Stimulated activated CD4-positive, alpha-beta T cell treated with anti-CD3 and anti-CD28 coated beads, Interleukin-1b, Interleukin-23, amount 100 ng/mL, for 4 hours (primary cell): Measurements from ENCODE around the gene SH3RF2.
"Not testable (repeated sequence)": the region's sequence is repeated elsewhere in the genome, so short reads cannot be mapped to it uniquely, and the experiment has no call there.

Experiments
- DNase-seq, 2 donors: peaks; one replicate each; pipeline ENCODE4 v3.0.0-alpha.2; 2020; ENCODE audit warnings: low read depth in 2 of 2

Gene SH3RF2

DNA sequence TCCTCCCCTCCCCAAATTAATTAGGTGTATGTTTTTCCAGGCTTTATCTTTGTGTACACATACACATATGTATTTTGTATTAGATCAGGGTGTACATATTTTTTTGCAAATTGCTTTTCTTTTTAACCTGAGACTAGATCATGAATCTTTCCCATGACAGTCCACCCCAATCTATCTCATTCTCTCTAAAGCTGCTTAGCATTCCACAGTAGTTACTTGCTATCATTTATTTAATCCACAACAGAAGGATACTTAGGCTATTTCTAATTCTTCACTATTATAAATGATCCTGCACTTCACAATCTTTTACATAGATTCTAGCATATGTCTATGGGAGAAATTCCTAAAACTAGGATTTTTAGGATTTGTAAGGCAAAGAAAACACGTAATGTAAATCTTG is 43.9 kb downstream of the SH3RF2 start:
- no peak for DNase-seq

DNA sequence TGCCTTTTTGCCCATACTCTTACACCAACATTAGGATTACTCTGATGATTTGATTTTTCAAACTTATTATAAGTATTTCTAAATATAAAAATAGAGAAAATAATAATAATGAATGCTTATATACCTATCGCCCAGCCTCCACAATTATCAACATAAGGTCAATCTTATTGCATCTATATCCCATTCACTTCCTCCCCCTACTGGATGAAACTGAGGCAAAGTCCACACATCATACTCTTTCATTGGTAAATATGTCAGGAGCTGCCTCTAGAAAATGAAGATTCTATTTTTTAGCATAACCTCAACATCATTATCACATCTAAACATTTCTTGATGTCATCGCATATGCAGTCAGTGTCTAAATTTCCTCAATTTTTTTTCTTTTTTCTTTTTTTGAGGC is 44.3 kb downstream of the SH3RF2 start:
- no peak for DNase-seq

DNA sequence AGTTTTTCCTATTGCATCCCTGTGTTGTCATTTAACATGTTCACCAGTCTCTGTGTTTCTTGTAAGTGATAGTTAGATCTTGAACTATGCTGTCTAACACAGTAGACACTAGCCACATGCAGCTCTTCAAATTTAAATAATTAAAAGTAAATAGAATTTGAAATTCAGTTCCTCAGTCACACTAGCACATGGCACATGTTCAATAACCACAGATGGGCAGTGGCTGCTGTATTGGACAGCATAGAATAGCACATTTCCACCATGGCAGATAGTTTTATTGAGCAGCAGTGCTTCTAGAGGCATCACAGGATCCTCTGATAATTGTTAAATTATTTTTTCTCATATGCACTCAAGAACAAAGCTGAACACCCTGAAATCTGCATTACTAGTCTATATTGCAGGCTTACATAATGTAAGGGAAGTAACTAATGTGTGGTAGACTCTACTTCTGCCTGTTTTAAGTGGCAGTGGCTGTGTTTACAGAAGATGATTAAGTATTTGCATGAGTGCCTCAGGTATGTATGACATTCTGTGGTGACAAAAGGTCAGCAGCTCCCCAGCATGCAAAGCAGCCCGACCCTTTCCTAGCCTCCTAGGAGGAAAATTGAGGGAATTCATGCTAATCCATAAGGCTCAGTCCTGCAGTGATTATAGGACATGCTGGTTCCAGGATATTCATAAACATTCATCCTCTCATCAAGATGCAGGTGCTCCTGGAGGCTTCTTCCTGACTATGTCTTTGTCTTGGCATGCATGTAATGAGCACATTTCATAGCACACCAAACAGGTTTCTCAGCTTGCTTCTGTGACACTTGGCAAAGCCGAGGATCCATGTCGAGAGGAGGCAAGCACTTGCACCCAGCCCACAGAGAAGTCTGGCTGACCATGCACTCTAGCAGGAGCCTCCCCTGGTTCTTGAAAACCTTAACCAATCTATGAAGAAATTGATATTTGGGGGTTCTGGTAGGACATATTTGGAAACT is 45.5 kb downstream of the SH3RF2 start:
- DNase-seq: no peak

DNA sequence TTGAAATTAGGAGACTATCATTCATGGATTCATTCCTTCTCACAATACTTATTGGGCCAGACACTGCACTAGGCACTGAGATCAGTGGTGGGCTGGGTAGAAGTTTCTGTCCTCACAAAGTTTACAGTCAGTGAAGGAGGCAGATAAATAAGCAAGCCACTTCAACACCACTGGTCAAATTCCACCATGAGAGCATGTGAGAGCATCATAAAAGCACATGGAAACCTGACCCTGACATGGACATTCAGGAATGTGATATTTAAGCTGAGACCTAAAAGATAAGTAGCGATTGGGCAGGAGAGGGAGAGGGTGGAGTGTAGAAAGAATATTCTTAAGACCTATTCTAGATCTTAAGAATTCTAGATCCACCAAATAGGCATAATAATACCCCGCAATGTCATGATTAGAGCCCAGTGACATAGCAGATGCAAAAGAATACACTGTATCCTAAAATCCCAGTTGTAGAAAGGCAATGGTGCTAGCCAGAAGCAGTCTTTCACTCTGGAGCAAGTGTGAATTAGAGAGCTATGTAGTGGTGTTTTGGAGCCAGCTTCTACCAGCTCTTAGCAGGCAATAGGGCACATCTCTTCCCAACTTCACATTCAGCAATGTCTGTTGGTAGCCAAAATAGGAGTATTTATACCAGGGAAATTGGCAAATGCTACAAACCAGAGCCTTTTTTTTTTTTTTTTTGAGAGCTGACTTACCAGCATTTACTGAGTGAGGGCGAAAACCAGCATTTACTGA is 46.4 kb downstream of the SH3RF2 start:
- DNase-seq: no peak

DNA sequence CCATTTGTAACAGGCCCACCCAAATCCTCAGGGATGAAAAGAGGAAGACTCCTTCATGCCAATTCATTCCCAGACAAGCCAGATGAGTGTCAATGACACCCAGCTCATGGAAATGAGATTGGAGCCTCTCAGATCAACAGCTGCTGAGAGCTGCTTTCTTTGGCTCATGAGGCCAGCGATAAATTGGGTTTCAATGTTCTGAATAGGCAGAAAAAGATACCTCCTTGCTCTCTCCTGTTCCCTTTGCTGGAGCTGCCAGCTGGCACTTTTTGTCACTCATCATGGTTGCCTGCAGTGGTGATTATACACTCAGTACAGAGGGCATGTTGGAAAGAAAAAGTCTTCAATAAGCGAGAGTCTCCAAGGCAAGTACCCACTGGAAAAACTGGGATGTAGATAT is 47.1 kb downstream of the SH3RF2 start:
- DNase-seq: no peak

DNA sequence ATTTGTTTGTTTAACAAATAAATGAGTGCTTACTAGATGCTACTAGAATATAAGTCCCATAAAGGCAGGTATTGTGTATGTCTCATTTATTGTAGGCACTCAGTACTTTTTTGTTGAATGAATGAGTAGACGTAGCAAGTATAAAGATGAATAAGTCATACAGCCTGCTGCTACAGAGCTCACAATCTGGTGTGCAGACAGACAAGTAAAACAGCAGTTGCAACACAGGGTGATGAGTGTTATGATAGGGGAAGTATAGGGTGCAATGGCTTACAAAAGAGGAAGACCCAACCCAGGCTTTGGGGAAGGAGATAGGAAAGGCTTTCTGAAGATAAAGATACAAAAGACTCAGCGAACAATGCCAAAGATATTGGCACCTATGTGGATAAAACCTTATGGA is 47.7 kb downstream of the SH3RF2 start:
- DNase-seq: no peak

DNA sequence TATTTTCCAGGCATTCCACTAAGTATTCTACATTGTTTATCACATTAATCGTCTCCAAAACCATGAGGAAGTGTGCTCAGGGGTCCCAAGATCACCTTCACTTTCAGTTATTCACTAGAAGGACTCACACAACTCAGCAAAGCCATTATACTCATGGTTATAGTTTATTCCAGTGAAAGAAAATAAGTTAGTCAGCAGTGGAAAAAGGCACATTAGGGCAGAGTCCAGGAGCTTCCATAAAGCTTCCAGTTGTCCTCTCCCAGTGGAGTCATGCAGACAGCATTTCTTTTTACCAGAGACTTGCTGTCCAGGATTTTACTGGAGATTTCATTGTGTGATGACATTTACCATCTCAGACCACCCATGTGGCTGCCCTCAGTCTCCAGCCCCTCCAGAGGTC is 51.5 kb downstream of the SH3RF2 start:
- DNase-seq: no peak

DNA sequence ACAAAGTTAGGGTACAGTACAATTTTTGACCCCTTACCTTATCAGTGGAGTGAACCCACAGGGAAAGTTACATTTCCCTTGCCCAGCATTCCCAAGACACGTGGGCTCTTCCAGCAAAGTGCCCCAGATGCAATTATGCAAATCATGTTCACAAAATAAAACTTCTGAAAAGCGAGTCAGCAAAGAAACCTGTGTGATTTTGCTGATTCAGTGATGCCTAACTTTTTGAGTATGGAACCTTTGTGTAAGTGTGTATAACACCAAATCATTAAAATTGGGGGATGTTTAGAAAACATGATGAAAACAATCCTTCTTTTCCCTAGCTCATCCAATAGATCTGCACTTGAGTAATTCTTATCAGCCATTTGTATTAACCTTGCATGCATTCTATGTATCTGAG is 52.6 kb downstream of the SH3RF2 start:
- no peak for DNase-seq

DNA sequence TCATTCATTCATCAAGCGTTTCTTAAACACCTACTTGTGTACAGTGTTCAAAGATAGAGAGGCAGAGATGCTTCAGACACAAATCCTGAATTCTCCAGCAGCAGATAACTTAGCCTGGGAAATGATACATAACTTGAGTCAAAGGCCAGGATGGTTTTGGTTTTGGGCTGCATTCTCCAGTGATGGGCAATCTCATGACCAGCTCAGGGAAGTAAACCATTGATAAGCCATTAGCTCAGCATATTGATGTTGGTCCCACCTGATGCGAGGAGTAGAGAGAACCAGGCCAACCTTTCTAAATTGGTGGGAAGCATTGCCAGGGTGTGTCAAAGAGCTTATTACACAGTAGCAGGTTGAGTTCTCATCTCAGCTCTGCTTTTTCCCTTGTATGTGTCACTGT is 53.0 kb downstream of the SH3RF2 start:
- no peak for DNase-seq

DNA sequence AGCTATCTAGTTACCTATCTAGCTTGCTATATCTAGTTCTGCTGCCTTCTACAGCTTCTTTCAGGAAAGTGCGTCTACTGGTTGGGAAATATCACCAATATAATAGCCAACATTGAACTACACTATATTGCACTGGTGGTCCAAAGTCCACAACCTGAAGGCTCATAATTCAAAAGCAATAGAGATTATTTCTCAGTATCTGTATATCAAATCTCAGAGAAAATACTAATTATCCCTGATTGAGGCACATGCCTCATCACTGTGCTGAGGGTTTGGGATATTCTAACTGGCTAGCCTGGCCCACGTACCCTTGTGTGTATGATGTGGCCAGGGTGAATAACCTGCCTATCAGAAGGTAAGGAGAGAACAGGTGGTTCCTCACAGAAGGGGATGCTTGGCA is 53.8 kb downstream of the SH3RF2 start:
- no peak for DNase-seq

DNA sequence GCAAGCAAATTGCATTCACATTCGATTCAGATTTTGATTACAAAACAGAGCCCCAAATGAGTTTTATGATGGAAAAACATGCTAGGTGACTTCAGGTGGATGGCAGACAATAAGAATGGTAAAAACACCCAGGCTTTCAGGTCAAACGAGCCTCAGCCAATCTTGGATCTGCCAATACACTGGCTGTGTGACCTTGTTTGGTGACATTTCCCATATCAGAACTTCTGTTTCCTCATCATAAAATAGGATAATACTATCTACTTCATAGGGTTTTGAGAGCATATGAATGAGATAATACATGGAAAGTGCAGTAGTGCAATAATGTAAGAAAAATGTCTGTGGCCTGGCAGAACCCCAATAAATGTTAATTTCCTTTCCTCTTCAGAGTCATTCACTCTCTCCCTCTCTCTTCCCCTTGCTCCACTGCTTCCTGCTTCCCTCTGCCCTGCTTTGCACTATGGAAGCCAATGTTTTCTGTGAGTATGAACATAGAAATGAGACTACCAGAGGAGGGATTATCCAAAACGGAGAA is 54.7 kb downstream of the SH3RF2 start:
- DNase-seq: no peak

DNA sequence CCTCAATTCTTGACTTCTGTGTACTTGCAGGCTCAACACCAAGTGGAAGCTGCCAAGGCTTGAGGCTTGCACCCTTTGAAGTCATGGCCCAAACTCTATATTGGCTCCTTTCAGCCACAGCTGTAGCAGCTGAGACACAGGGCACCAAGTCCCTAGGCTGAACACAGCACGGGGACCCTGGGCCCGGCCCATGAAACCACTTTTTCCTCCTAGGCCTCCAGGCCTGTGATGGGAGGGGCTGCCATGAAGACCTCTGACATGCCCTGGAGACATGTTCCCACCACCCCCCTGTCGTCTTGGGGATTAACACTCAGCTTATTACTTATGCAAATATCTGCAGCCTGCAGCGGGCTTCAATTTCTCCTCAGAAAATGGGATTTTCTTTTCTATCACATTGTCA is 57.2 kb downstream of the SH3RF2 start:
- DNase-seq: not testable (repeated sequence)

DNA sequence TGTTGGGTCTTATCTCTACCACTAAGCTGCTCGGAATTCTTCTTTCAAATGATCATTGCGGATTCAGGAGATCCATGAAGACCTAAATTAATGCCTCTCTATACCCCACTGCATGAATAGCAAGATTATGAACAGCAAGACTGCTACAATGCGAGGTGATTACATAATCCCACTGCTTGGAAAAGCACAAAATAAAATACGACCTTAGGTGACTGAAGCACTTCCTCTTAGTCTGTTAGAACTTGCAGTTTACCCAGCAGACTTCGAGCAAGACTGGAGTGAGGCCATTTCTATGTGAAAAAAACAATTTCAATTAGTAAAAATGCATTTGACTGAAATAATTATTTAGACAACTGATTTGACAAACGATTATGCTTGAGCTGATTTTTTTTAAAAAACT is 59.8 kb downstream of the SH3RF2 start:
- DNase-seq: no peak

DNA sequence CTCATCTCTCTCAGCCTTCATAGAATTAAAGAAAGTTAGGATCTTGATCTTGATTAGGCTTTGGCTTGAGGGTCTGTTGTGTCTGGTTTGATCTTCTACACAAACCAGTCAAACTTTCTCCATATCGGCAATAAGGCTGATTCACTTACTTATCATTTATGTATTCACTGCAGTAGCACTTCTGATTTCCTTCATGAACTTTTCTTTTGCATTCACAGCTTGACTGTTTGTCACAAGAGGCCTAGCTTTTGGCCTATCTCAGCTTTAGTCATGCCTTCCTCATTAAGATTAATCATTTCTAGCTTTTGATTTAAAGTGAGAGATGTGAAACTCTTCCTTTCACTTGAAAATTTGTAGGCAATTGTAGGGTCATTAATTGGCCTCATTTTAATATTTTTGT is 62.8 kb downstream of the SH3RF2 start:
- no peak for DNase-seq

DNA sequence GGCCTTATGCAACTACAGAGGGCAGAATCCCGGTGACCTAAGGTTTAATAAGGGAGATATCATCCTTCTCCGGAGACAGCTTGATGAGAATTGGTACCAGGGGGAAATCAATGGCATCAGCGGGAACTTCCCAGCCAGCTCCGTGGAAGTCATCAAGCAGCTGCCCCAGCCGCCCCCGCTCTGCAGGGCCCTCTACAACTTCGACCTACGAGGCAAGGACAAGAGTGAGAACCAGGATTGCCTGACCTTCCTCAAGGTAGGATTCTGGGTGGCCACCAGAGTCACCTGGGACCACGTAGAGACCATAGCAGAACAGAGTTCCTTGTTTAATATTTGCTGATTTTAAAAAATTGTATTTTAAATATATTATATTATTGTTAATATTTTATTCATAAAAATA is 63.7 kb downstream of the SH3RF2 start:
- no peak for DNase-seq

DNA sequence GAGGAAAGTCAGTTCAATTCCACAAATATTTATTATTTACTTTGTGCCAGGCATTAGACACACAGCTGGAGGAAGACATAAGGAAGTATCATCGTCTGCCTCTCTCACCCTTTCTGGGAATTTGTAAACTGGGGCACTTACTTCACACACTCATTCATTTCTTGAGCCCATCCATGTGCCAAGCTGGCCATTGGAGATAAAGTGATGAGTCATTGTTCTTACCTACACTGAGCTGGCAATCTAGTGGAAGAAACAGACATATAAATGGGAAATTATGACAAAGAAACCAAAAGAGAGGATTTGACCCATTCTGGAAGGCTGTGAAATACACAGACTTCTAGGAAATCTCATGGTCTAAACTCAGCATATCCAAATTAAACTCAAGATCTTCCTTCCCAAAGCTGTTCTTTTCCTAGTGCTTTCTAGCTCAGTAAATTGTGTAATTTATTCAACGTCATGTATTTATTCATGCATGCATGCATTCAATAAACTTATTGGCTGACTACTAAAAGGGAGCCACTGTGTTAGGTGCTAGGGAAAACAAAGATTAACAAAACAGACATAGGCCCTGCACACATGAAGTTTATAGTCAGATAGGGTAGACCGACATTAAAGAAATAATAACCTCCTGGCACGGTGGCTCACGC is 65.3 kb downstream of the SH3RF2 start:
- no peak for DNase-seq

DNA sequence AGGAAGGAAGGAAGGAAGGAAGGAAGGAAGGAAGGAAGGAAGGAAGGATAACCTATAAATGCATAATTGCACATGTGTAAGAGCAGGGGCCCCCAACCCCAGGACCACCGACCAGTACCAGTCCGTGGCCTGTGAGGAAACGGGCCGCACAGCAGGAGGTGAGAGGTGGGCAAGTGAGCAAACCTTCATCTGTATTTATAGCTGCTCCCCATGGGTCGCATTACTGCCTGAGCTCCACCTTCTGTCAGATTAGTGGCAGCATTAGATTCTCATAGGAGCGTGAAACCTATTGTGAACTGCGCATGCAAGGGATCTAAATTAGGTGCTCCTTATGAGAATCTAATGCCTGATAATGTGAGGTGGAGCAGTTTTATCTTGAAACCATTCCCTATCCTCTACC is 66.1 kb downstream of the SH3RF2 start:
- DNase-seq: no peak

DNA sequence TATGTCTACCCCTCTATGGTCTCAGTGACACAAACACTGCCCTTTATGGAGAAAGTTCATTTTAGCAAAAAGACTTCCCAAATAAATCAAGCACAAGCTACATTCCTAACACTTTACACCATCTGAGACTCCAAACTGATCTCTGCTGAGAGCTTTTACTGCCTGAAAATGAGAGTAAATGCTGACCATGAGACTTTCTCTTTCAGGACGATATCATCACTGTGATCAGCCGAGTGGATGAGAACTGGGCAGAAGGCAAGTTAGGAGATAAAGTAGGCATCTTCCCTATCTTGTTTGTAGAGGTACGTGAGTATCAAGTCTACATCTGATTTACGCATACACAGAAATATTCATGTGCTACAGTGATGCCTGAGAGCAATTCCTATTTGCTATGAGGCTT is 67.5 kb downstream of the SH3RF2 start:
- DNase-seq: no peak

DNA sequence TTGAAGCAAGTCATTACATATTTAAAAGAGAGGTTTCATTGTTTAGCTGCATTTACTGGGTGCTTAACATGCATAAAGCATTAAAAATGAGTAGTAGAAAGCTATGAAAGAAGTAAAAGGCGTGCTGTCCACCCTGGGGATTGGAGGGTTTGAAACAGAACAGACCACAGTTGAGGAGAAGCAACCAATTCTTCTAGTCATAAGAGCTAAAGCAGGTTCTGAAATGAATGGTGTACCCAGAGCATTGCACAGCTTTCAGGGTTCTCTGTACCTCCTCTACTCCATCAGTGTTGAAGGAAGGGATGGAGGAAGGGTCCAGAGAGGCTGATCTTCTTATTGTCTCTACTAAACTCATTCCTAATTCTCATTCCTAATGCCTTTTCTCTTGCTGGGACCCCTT is 68.9 kb downstream of the SH3RF2 start:
- no peak for DNase-seq

DNA sequence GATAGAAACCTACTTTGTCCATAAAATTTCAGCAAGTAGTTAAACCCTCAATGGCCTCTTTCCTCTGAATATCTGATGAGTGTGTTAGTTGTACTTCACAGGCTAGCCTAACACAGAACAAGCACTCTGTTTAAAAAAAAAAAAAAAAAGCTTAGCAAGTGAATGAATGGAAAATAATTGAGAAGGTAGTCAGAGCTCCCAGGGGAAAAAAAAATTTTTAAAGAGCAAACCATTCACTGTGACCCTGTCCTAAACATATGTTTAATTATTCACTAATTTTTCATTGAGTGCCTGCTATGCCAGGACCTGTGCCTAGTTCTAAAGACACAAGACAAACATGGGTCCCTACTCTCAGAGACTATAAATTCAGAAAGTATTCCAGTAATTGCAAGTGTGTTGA is 69.3 kb downstream of the SH3RF2 start:
- no peak for DNase-seq

DNA sequence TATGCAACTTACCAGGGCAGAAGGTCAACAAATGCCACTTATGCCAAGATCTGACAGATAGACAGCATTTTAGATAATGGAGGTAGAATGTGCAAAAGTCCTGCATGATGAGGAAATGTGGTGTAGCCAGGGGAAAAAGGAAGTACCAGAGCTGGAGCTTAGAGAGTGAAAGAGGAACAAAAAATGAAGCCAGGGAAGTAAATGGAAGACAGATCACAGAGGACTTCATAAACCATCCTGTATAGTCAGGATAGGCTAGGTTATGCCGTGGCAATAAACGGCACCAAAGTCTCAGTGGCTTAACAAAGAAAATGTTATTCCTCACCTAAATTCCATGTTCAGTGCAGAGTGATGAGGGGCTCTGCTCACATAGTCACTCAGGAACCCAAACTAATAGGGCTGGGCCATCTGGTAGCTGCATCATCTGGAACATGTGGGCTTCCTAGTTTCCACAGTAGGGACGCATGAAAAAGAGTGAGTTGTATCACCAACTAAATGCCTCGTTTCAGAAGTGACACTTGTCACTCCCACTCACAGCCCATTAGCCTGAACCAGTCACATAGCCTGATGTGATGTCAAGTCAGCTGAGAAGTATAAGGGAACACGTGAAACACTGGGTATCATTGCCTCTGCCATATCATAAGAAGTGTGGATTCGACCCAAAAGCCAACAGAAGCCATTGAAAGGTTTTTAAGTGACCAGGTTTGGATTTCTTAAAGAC is 70.3 kb downstream of the SH3RF2 start:
- no peak for DNase-seq

DNA sequence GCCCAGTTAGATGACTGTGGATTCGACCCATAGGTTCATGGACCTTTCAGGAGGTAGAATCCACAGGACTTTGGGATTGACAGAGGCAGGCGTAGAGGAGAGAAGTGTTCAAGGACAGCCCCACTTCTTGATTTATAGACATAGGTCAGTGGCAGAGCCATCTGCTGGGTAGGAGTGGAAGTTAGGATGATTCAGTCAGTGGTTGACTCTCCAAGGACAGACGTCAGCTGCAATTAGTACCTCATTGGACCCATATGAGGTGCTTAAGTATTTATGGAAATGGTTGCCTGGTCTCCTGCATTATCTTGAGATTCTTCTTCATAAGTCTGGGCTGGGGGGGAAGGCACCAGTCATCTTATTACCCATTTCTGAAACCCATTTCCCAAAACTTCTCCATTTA is 70.9 kb downstream of the SH3RF2 start:
- DNase-seq: no peak
